Hepatocyte (in vitro differentiated cells): ENCODE measurements around the gene EXOC6.
A peak's percentile ranks its signal among the peaks of the same experiment; 100 is the strongest.

ENCODE experiments used
- CTCF ChIP-seq: fragments of 200-600 bp; sonication (generic); IDR thresholded peaks from 2 replicates; pipeline ENCODE4 v1.5.1; 2016; ENCODE audit warnings: antibody characterized with exemption, mild to moderate bottlenecking; ENCODE audit not compliant: poor library complexity
- EZH2 ChIP-seq: fragments of 200-600 bp; sonication (generic); IDR thresholded peaks from 2 replicates; pipeline ENCODE4 v1.6.1; 2016; ENCODE audit warnings: antibody characterized with exemption, mild to moderate bottlenecking, borderline replicate concordance

- TF ChIP-seq CTCF (no peak), EZH2 (peak; percentile 77)
These were observed 217.6 kb downstream of the EXOC6 start for GRCh38 chr10:93065675-93066543.
